ENCODE results near the gene HEATR9.

HEATR9 gene

DNA sequence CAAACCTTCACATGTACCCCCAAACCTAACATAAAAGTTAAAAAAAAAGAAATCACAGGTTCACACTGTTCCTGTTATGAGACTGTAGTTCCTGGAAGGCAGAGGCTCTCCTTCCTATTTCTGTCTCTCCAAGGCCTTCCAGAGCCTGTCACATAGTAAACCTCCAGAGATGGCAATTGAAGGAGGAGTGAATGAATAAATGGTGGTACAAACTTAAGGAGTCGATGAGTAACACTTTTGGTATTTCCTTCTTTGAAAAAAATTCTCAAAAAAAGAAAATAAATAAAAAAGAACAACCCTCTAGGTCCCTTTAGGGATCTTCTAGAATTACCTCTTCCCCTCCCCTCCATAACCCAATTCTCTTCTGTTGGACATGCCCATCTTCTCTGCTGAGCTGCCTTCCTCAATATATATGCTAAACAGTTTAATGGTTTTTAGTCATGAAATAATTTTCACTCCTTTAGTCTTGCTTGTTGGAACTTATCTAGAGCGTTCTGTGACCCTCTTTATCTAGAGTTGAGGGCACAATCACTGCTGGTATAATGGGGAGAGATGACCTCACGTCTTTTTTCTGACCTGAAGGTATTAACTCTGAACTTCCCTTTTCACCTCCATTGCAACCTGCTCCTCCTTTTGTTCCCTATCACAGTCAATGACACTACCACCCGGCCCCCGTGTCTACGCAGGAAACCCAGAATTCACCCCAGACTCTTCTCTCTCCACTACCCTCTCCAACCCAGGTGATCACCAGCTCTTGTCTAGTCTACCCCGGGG lies 61.1 kb downstream of the HEATR9 start:
- DNase-seq = no peak
